ENCODE data around the gene SBF2. TPM values are rescaled to one million over a fixed set of nuclear protein-coding genes. Genes with fewer than 3 reads are reported as not detected.

SBF2 gene
- total and polyA plus RNA-seq, 2 donors (not counting 1 experiment from before 2014, with no cell fraction given): 5.6 to 17.7 TPM

- Mint-ChIP-seq H3K9me3 (ENCODE audit: insufficient read depth) (peaks cover 4% of the 10 kb centered on the region), H3K27me3 (no peaks in the 10 kb centered on the region), H3K4me3 (no peak overlapping the region), H3K4me1 (no peaks in the 10 kb centered on the region), H3K27ac (no peak overlapping the region)
- ChIA-PET POLR2A (no interaction called here), CTCF (no interaction called here)
- H3K27me3 ChIP-seq (replicated peaks in 1 of 4; ENCODE audit: control extremely low read depth in 1 of 4, control insufficient read depth in 3 of 4, insufficient read depth in 4 of 4, low read length in 3 of 4): no peaks in the 10 kb centered on the region
- H3K4me1 ChIP-seq (ENCODE audit: control insufficient read depth in 2 of 2, insufficient read depth in 2 of 2, low read length in 2 of 2): no peaks in the 10 kb centered on the region
- no peak overlapping the region for H3K4me3 ChIP-seq (ENCODE audit: control extremely low read depth in 1 of 5, extremely low read depth in 1 of 5, insufficient read depth in 1 of 5, low read depth in 2 of 5, low read length in 4 of 5)
- intact Hi-C loops (cut with micrococcal nuclease): no loop called here
- TF ChIP-seq EZH2 (IDR thresholded peaks at IDR 0.05; ENCODE audit: borderline replicate concordance, insufficient read depth, low read depth, low read length, poor library complexity, severe bottlenecking): no peak
- no peak for TF ChIP-seq CTCF (IDR thresholded peaks at IDR 0.05)
- no peaks in the 10 kb centered on the region for H4K20me1 ChIP-seq (ENCODE audit: control insufficient read depth, insufficient read depth, low read length, poor library complexity, severe bottlenecking)
- no peak overlapping the region for H3K4me2 ChIP-seq (replicated peaks; ENCODE audit: low read depth, low read length, poor library complexity, severe bottlenecking)
- H3K27ac ChIP-seq (ENCODE audit: low read length in 2 of 2): no peak overlapping the region
- DNase-seq (no peak), ATAC-seq (ENCODE audit: low read depth) (no peak)
- H3K79me2 ChIP-seq (ENCODE audit: control insufficient read depth, insufficient read depth, low read length): no peaks in the 10 kb centered on the region
- peaks cover 0 to 2% (median 0%) of the 10 kb centered on the region in 3 donors for H3K9me3 ChIP-seq (ENCODE audit: control extremely low read depth in 1 of 3, control insufficient read depth in 2 of 3, insufficient read depth in 1 of 3, low read length in 2 of 3)
- no peaks in the 10 kb centered on the region for H3K36me3 ChIP-seq (replicated peaks in 1 of 2; ENCODE audit: control extremely low read depth in 1 of 2, control insufficient read depth in 1 of 2, extremely low read depth in 1 of 2, insufficient read depth in 2 of 2, low read length in 1 of 2)
- no peak overlapping the region for H3K9ac ChIP-seq (ENCODE audit: low read length)
- no CpG with 5 or more reads among the region's 1 CpG for WGBS (ENCODE audit: insufficient coverage)
- H2AFZ ChIP-seq (ENCODE audit: insufficient read depth, low read depth, low read length, poor library complexity, severe bottlenecking): no peak overlapping the region
Measured at GRCh38 chr11:10118865-10119264, 175.2 kb downstream of the SBF2 start.

GRCh38 chr11:10117709-10118351 is 176.2 kb downstream of the SBF2 start:
- CTCF ChIA-PET: interaction anchor here (0.6 kb wide), 1 partner anchor 131 kb away, joined by 3 read pairs; no protein-coding TSS in a partner anchor
- H3K9me3 Mint-ChIP-seq (ENCODE audit: insufficient read depth): peaks cover 4% of the 10 kb centered on the region
- Histone ChIP-seq H3K9me3 (ENCODE audit: control extremely low read depth in 1 of 3, control insufficient read depth in 2 of 3, insufficient read depth in 1 of 3, low read length in 2 of 3) (peaks cover 0 to 2% (median 0%) of the 10 kb centered on the region in 3 donors), H3K4me2 (replicated peaks; ENCODE audit: low read depth, low read length, poor library complexity, severe bottlenecking) (no peak overlapping the region), H3K36me3 (replicated peaks in 1 of 2; ENCODE audit: control extremely low read depth in 1 of 2, control insufficient read depth in 1 of 2, extremely low read depth in 1 of 2, insufficient read depth in 2 of 2, low read length in 1 of 2) (no peaks in the 10 kb centered on the region), H3K4me1 (ENCODE audit: control insufficient read depth in 2 of 2, insufficient read depth in 2 of 2, low read length in 2 of 2) (no peaks in the 10 kb centered on the region), H2AFZ (ENCODE audit: insufficient read depth, low read depth, low read length, poor library complexity, severe bottlenecking) (no peak overlapping the region), H3K79me2 (ENCODE audit: control insufficient read depth, insufficient read depth, low read length) (no peaks in the 10 kb centered on the region), H3K9ac (ENCODE audit: low read length) (no peak overlapping the region), H3K27ac (ENCODE audit: low read length in 2 of 2) (no peak overlapping the region), H3K4me3 (ENCODE audit: control extremely low read depth in 1 of 5, extremely low read depth in 1 of 5, insufficient read depth in 1 of 5, low read depth in 2 of 5, low read length in 4 of 5) (no peak overlapping the region), H4K20me1 (ENCODE audit: control insufficient read depth, insufficient read depth, low read length, poor library complexity, severe bottlenecking) (no peaks in the 10 kb centered on the region), H3K27me3 (replicated peaks in 1 of 4; ENCODE audit: control extremely low read depth in 1 of 4, control insufficient read depth in 3 of 4, insufficient read depth in 4 of 4, low read length in 3 of 4) (no peaks in the 10 kb centered on the region)
- ATAC-seq (ENCODE audit: low read depth) (no peak), DNase-seq (no peak)
- POLR2A ChIA-PET: no interaction called here
- H3K27me3 Mint-ChIP-seq: no peaks in the 10 kb centered on the region
- no peak overlapping the region for H3K27ac Mint-ChIP-seq
- intact Hi-C loops (cut with micrococcal nuclease): no loop called here
- no peaks in the 10 kb centered on the region for H3K4me1 Mint-ChIP-seq
- TF ChIP-seq CTCF (IDR thresholded peaks at IDR 0.05): no peak
- no peak for TF ChIP-seq EZH2 (IDR thresholded peaks at IDR 0.05; ENCODE audit: borderline replicate concordance, insufficient read depth, low read depth, low read length, poor library complexity, severe bottlenecking)
- no peak overlapping the region for H3K4me3 Mint-ChIP-seq
- 100% methylated on average over 1 of the region's 3 CpGs for WGBS (ENCODE audit: insufficient coverage)

All from B cell (primary cell).